ENCODE results near the gene PET100. TPM values are rescaled to one million over a fixed set of nuclear protein-coding genes. Genes with fewer than 3 reads are reported as not detected.

The PET100 gene
- polyA plus RNA-seq, 1 donor: 61.0 TPM

DNA sequence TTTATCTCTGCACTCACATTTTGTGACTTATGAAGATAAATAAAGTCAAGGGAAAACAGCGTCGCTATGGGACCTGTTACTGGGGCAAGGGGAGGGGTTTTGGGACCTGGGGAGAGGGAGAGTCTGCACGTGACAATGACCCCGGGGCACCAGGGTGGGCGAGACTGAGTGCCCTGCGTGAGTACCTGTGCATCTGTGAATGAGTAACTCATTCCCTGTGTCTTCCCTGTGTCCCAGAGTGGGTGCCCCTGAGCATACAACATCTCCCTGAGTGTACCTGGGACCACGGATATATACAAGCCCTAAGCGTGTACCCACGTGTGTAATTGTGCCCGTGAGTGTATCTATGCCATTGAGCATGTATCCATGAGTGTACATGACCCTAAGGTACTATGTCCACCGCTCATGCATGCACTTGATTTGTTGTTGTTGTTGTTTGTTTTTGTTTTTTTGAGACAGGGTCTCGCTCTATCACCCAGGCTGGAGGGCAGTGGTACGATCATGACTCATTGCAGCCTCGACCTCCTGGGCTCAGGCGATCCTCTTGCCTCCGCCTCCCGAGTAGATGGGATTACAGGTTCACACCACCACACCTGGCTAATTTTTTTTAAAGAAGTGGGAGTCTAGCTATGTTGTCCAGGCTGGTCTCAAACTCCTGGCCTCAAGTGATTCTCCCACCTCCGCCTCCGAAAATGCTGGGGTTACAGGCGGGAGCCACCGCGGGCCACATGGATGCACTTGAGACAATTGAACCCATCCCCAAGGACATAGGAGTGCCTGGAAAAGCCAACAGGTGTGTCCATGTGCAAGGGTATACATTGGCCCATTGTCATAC is 50.4 kb downstream of the PET100 start:
- DNase-seq (ENCODE audit: low read depth): no peak

GRCh38 chr19:7680606-7681339 is 51.2 kb downstream of the PET100 start, which contains the start of gene TRAPPC5:
TSS of gene TRAPPC5 (plus strand) at chr19:7680833. CDS start at chr19:7682254, 1,421 bp downstream.
- peak; percentile 77 for DNase-seq (ENCODE audit: low read depth)

Other genes starting within 250 kb of the PET100 start
- gene PEX11G, start 140.8 kb upstream of the PET100 start, polyA plus RNA-seq (ENCODE audit: insufficient read length): 2.3 TPM
- 53.0 TPM for gene ZNF358, start 113.7 kb upstream of the PET100 start, polyA plus RNA-seq (ENCODE audit: insufficient read length)
- 14.2 TPM for gene MCOLN1, start 107.2 kb upstream of the PET100 start, polyA plus RNA-seq (ENCODE audit: insufficient read length)
- gene PNPLA6, start 94.1 kb upstream of the PET100 start, polyA plus RNA-seq (ENCODE audit: insufficient read length): 31.5 TPM
- 0.14 TPM for gene CAMSAP3, start 33.9 kb upstream of the PET100 start, polyA plus RNA-seq (ENCODE audit: insufficient read length)
- 20.4 TPM for gene XAB2, start 248 bp upstream of the PET100 start, polyA plus RNA-seq (ENCODE audit: insufficient read length)
- not detected for gene PCP2, start 3.9 kb downstream of the PET100 start, polyA plus RNA-seq (ENCODE audit: insufficient read length)
- 4.0 TPM for gene STXBP2, start 7.3 kb downstream of the PET100 start, polyA plus RNA-seq (ENCODE audit: insufficient read length)
- gene RETN, start 39.3 kb downstream of the PET100 start, polyA plus RNA-seq (ENCODE audit: insufficient read length): 3.0 TPM
- 0.14 TPM for gene MCEMP1, start 47.3 kb downstream of the PET100 start, polyA plus RNA-seq (ENCODE audit: insufficient read length)
- gene TRAPPC5, start 51.0 kb downstream of the PET100 start, polyA plus RNA-seq (ENCODE audit: insufficient read length): 36.6 TPM
- 0.78 TPM for gene FCER2, start 72.3 kb downstream of the PET100 start, polyA plus RNA-seq (ENCODE audit: insufficient read length)
- 0.10 TPM for gene CLEC4G, start 102.3 kb downstream of the PET100 start, polyA plus RNA-seq (ENCODE audit: insufficient read length)
- 2.3 TPM for gene CD209, start 117.7 kb downstream of the PET100 start, polyA plus RNA-seq (ENCODE audit: insufficient read length)
- 0.14 TPM for gene CLEC4M, start 133.4 kb downstream of the PET100 start, polyA plus RNA-seq (ENCODE audit: insufficient read length)
- gene EVI5L, start 200.4 kb downstream of the PET100 start, polyA plus RNA-seq (ENCODE audit: insufficient read length): 13.4 TPM
- 0.27 TPM for gene PRR36, start 244.6 kb downstream of the PET100 start, polyA plus RNA-seq (ENCODE audit: insufficient read length)

Measured in forelimb muscle (tissue), 1 donor.